GM12878 (cell line): Measurements from ENCODE around the gene CHST15. TPM values are rescaled to one million over a fixed set of nuclear protein-coding genes. Genes with fewer than 3 reads are reported as not detected.
"Not testable (repeated sequence)": the region's sequence is repeated elsewhere in the genome, so short reads cannot be mapped to it uniquely, and the experiment has no call there.

Source experiments
- ATAC-seq: fragments of 200-7000 bp; cut with Tn5 transposase; 3 replicates; pipeline ENCODE4 v1.9.1; 2020; ENCODE audit warnings: mild to moderate bottlenecking, moderate library complexity
- BruUV-seq: library from RNA; stranded (reverse); fragments of 400-500 nt; replicated peaks from 2 replicates; lab custom pipeline; 2021; lab: Mats Ljungman, UMichigan
- CTCF ChIA-PET: fragments of 300-600 bp; sonication (Branson Sonifier 250); formaldehyde crosslinking; extraction: SDS; loops from one replicate; lab custom pipeline; 2021; ENCODE audit warnings: inconsistent platforms; lab: Yijun Ruan, JAX
- POLR2A ChIA-PET: fragments of 350-600 bp; formaldehyde crosslinking; extraction: SDS; loops from one replicate; lab custom pipeline; 2021; ENCODE audit warnings: inconsistent platforms; lab: Charles Lee
- RAD21 ChIA-PET: fragments of 300-600 bp; sonication (Branson Sonifier 250); formaldehyde crosslinking; loops from one replicate; lab custom pipeline; 2023; ENCODE audit warnings: antibody characterized with exemption; ENCODE audit not compliant: unreplicated experiment; lab: Charles Lee
- SMC1A ChIA-PET: fragments of 300-600 bp; sonication (Branson Sonifier 250); formaldehyde crosslinking; loops from one replicate; lab custom pipeline; 2023; ENCODE audit not compliant: unreplicated experiment, uncharacterized antibody; lab: Charles Lee
- DNase-seq: peaks from one replicate; pipeline ENCODE4 v3.0.0-alpha.2; 2011; ENCODE audit warnings: low read depth, low spot score
- FAIRE-seq: peaks from 3 replicates; lab custom pipeline; 2011; peaks lifted over from hg19 to GRCh38; lab: Jason Lieb, UNC
- H2AFZ ChIP-seq: 2 replicates; pipeline ENCODE4 v1.6.0; 2011; ENCODE audit warnings: low read depth, low read length, control low read depth; ENCODE audit not compliant: control insufficient read depth
- H3K27ac ChIP-seq: 2 replicates; pipeline ENCODE4 v1.5.1; 2011; ENCODE audit warnings: control low read depth; ENCODE audit not compliant: control insufficient read depth, insufficient read depth
- H3K27me3 ChIP-seq, 2 experiments: replicated peaks in 1 of 2; 2 replicates each; pipeline versions ENCODE4 v1.6.0 to v1.6.1; 2011; ENCODE audit warnings: low read length in 1 of 2; ENCODE audit not compliant: control insufficient read depth in 2 of 2, insufficient read depth in 2 of 2
- H3K36me3 ChIP-seq, 2 experiments: 2 replicates each; pipeline ENCODE4 v1.5.1; 2011; ENCODE audit warnings: low read length in 1 of 2; ENCODE audit not compliant: control insufficient read depth in 2 of 2, insufficient read depth in 2 of 2
- H3K4me1 ChIP-seq: 2 replicates; pipeline ENCODE4 v1.6.1; 2011; ENCODE audit warnings: mild to moderate bottlenecking, low read length, moderate library complexity, mixed read lengths; ENCODE audit not compliant: control insufficient read depth, insufficient read depth
- H3K4me2 ChIP-seq: 2 replicates; pipeline ENCODE4 v1.6.0; 2011; ENCODE audit warnings: control low read depth; ENCODE audit not compliant: control insufficient read depth, insufficient read depth
- H3K4me3 ChIP-seq: fragments of 200-600 bp; sonication (generic); 2 replicates; pipeline ENCODE4 v1.5.1; 2016
- H3K79me2 ChIP-seq: 2 replicates; pipeline ENCODE4 v1.6.0; 2011; ENCODE audit warnings: low read length; ENCODE audit not compliant: control insufficient read depth, insufficient read depth
- H3K9ac ChIP-seq: 2 replicates; pipeline ENCODE4 v1.8.0; 2011; ENCODE audit warnings: low read length, control low read depth, mixed read lengths; ENCODE audit not compliant: control insufficient read depth, insufficient read depth
- H3K9me3 ChIP-seq: replicated peaks from 3 replicates; pipeline ENCODE4 v1.5.1; 2011; ENCODE audit warnings: mild to moderate bottlenecking, low read length; ENCODE audit not compliant: control insufficient read depth, insufficient read depth
- H4K20me1 ChIP-seq: 2 replicates; pipeline ENCODE4 v1.6.0; 2011; ENCODE audit not compliant: control insufficient read depth, insufficient read depth
- EGR1 ChIP-seq, 2 experiments: IDR thresholded peaks; 1 replicate in 1 of 2; 2 replicates in 1 of 2; pipeline ENCODE4 v1.6.1; 2011 to 2012; ENCODE audit warnings: low read depth in 2 of 2, low read length in 2 of 2, borderline replicate concordance in 1 of 2, mild to moderate bottlenecking in 1 of 2, moderate library complexity in 1 of 2
- IKZF1 ChIP-seq: fragments of 450-650 bp; conservative IDR thresholded peaks from 2 replicates; pipeline ENCODE4 v1.6.1; 2017; ENCODE audit warnings: antibody characterized with exemption, mild to moderate bottlenecking
- IKZF2 ChIP-seq, 2 experiments: fragments of 450-650 bp; IDR thresholded peaks; 2 replicates each; pipeline ENCODE4 v1.6.1; 2017; ENCODE audit warnings: mild to moderate bottlenecking in 2 of 2, moderate library complexity in 2 of 2
- MEF2A ChIP-seq: IDR thresholded peaks from 2 replicates; pipeline ENCODE4 v1.6.1; 2011; ENCODE audit warnings: low read depth, mild to moderate bottlenecking, low read length, moderate library complexity; ENCODE audit not compliant: insufficient read depth
- NFXL1 ChIP-seq: fragments of 450-650 bp; IDR thresholded peaks from 2 replicates; pipeline ENCODE4 v1.6.1; 2017; ENCODE audit warnings: antibody characterized with exemption, mild to moderate bottlenecking, borderline replicate concordance
- RB1 ChIP-seq: fragments of 450-650 bp; formaldehyde crosslinking; IDR thresholded peaks from 2 replicates; pipeline ENCODE4 v1.6.1; 2017; ENCODE audit warnings: mild to moderate bottlenecking, borderline replicate concordance
- RELA ChIP-seq: fragments of 450-650 bp; IDR thresholded peaks from 2 replicates; pipeline ENCODE4 v1.8.0; 2014; ENCODE audit warnings: borderline replicate concordance; ENCODE audit not compliant: partially characterized antibody
- SUZ12 ChIP-seq: fragments of 200-600 bp; sonication (generic); IDR thresholded peaks from one replicate; pipeline ENCODE4 v1.6.1; 2018; ENCODE audit warnings: antibody characterized with exemption, mild to moderate bottlenecking; ENCODE audit not compliant: unreplicated experiment
- WGBS: methylation state at CpG from one replicate; pipeline ENCODE4 v1.1.6; 2016; ENCODE audit warnings: low lambda C conversion rate; ENCODE audit not compliant: insufficient replicate concordance, insufficient coverage; ENCODE audit errors: missing lambda C conversion rate; 5-methylcytosine and 5-hydroxymethylcytosine counted together
- in situ Hi-C: fragments of 300-500 bp; cut with MboI; formaldehyde crosslinking; loops from 9 replicates; pipeline ENCODE4 v1.14.3; 2018; ENCODE audit warnings: mixed read lengths
- intact Hi-C: fragments of 100-400 bp; cut with micrococcal nuclease; formaldehyde crosslinking; loops from one replicate; pipeline ENCODE4 v1.14.2; 2022; ENCODE audit not compliant: unreplicated experiment
- polyA plus RNA-seq, 11 experiments: library from polyadenylated mRNA; depleted of rRNA in 4 of 11; unstranded in 6 of 11; stranded (reverse) in 5 of 11; fragments of >200 nt; fragmentation: Nextera tagmentation in 4 of 11; fragmentation: Illumina TruSeq in 1 of 11; extraction: Ambion mirVana in 4 of 11; extraction: Trizol in 1 of 11; gene quantifications; 1 replicate in 1 of 11; 2 replicates in 10 of 11; pipeline versions ENCODE4 v1.2.1 to v1.2.3, GENCODE V29; 2011 to 2016; ENCODE audit warnings: inconsistent platforms in 2 of 11, missing spikeins in 2 of 11, low read depth in 1 of 11
- total RNA-seq, 4 experiments: library from RNA; depleted of rRNA in 3 of 4; stranded (reverse); fragments of >200 nt in 3 of 4; fragmentation: Illumina TruSeq in 1 of 4; extraction: Trizol in 1 of 4; gene quantifications; 2 replicates each; pipeline versions ENCODE4 v1.2.1 to v1.2.3, GENCODE V29; 2013 to 2021
- TF ChIP-seq, protein P1 (sequence below), 3 experiments: IDR thresholded peaks in 2 of 3; conservative IDR thresholded peaks in 1 of 3; 2 replicates each; pipeline ENCODE4 v1.5.1; 2011; ENCODE audit warnings: low read depth in 3 of 3, low read length in 3 of 3, mild to moderate bottlenecking in 3 of 3, control low read depth in 2 of 3, moderate library complexity in 2 of 3, inconsistent platforms in 1 of 3, mixed read lengths in 1 of 3; ENCODE audit not compliant: control insufficient read depth in 2 of 3, insufficient read depth in 1 of 3; ENCODE audit errors: extremely low read depth in 1 of 3

The CHST15 gene
- total and polyA plus RNA-seq, 10 of the 15 experiments (the other 5 are each of a cell fraction or from before 2014, with no cell fraction given): 0.02 to 0.53 (median 0.05) TPM; not detected in 1

DNA sequence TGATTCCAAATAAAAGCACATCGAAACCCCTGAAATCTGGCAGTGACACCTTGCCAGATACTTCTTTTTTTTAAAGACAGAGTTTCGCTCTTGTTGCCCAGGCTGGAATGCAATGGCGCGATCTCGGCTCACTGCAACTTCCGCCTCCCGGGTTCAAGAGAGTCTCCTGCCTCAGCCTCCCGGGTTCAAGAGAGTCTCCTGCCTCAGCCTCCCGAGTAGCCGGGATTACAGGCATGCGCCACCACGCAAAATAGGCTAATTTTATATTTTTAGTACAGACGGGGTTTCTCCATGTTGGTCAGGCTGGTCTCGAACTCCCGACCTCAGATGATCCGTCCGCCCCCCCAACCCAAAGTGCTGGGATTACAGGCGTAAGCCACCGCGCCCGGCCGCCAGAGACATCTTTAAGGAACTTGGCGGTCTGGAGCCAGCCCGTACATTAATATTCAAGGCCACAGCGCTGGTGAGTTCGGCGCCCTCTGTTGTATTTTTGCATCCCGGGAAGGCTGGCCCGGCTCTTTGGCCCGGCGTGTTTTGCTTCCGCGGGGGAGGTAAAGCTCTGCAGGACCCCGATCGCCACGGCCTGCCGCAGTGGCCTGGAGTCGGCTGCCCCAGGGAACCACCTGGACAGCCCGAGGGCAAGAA is 498 bp upstream of the CHST15 start:
- POLR2A ChIA-PET: not testable (repeated sequence)

DNA sequence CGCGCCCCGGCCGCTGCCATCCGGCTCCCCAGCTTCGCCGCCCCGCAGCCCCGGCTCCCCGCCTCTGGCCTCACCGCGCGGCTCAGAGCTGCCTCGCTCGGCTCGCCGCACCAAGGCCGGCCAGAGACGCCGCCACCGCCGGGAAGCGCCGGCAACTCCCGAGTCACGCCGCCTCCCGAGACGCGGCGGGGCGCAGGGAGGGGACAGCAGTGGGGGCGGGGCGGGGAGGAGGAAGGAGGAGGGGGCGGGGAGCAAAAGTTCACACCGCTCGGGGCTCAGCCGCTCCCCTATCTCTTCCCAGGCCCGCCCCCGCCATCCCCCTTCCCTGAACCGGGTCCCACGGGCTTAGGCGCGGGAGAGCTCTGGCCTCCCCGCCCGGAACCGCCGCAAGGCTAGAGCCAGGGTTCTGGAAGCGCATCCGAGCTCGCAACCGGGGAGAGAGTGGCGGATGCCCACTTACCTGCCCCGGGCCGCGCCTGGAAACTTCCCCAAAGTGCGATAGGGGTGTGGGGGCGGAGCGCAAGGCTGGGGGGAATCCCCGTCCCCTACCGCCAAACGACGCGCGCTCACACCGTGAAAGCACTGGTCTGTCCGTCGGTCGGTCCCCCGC is 1.0 kb downstream of the CHST15 start:
- no peaks in the 10 kb centered on the region for H3K36me3 ChIP-seq
- ChIA-PET POLR2A (no interaction called here), SMC1A (no interaction called here), CTCF (no interaction called here), RAD21 (no interaction called here)
- peak overlapping the region; percentile 36; the same call in 1 of the 2 replicates for H3K4me3 ChIP-seq
- in situ Hi-C loops: no loop called here
- H3K9ac ChIP-seq: no peak overlapping the region; the same call in 1 of the 2 replicates
- FAIRE-seq (no peak), DNase-seq (no peak), ATAC-seq (peak; percentile 64)
- H3K4me1 ChIP-seq: no peaks in the 10 kb centered on the region; the same call in 1 of the 2 replicates
- WGBS: 4% methylated on average over 38 of the region's 70 CpGs
- BruUV-seq: no TSS peak
- peaks cover 19 to 29% of the 10 kb centered on the region in 2 experiments for H3K27me3 ChIP-seq
- intact Hi-C loops: no loop called here
- H3K79me2 ChIP-seq: no peaks in the 10 kb centered on the region
- H2AFZ ChIP-seq: peak overlapping the region; percentile 6; the same call in 1 of the 2 replicates
- H3K4me2 ChIP-seq: peak overlapping the region; percentile 72
- peaks cover 3% of the 10 kb centered on the region; the same call in 2 of the 3 replicates for H3K9me3 ChIP-seq
- no peak overlapping the region for H3K27ac ChIP-seq
- no peaks in the 10 kb centered on the region; the same call in 1 of the 2 replicates for H4K20me1 ChIP-seq
- TF ChIP-seq NFXL1 (no peak), RELA (no peak), RB1 (peak; percentile 32; the same call in 1 of the 2 replicates), IKZF2 (IDR thresholded peaks at IDR 0.05) (peak in 1 of 2 experiments; percentile 15; a peak in 1 of 4 replicates), IKZF1 (peak; percentile 58), EGR1 (IDR thresholded peaks at IDR 0.05; ENCODE audit: borderline replicate concordance in 1 of 2, low read depth in 2 of 2, low read length in 2 of 2) (peak in 1 of 2 experiments; percentile 52; a peak in 1 of 3 replicates), MEF2A (no peak)
- TF ChIP-seq, protein P1, sequence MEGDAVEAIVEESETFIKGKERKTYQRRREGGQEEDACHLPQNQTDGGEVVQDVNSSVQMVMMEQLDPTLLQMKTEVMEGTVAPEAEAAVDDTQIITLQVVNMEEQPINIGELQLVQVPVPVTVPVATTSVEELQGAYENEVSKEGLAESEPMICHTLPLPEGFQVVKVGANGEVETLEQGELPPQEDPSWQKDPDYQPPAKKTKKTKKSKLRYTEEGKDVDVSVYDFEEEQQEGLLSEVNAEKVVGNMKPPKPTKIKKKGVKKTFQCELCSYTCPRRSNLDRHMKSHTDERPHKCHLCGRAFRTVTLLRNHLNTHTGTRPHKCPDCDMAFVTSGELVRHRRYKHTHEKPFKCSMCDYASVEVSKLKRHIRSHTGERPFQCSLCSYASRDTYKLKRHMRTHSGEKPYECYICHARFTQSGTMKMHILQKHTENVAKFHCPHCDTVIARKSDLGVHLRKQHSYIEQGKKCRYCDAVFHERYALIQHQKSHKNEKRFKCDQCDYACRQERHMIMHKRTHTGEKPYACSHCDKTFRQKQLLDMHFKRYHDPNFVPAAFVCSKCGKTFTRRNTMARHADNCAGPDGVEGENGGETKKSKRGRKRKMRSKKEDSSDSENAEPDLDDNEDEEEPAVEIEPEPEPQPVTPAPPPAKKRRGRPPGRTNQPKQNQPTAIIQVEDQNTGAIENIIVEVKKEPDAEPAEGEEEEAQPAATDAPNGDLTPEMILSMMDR (IDR thresholded peaks at IDR 0.05 in 2 of 3, conservative IDR thresholded peaks at IDR 0.05 in 1 of 3; ENCODE audit: control insufficient read depth in 2 of 3, extremely low read depth in 1 of 3, insufficient read depth in 1 of 3, low read depth in 3 of 3, low read length in 3 of 3): no peak

More for the DNA sequence above, 498 bp upstream of the CHST15 start:
- WGBS: 7% methylated on average over 39 of the region's 39 CpGs
- FAIRE-seq, H3K27ac ChIP-seq, ATAC-seq, CTCF ChIA-PET, H3K9ac ChIP-seq, DNase-seq, H3K79me2 ChIP-seq, H4K20me1 ChIP-seq, H3K36me3 ChIP-seq, RAD21 ChIA-PET, H3K4me1 ChIP-seq, intact Hi-C loops, H3K9me3 ChIP-seq, SMC1A ChIA-PET, H2AFZ ChIP-seq, in situ Hi-C loops, BruUV-seq: not testable (repeated sequence)
- Histone ChIP-seq H3K4me3 (peak overlapping the region; percentile 36; the same call in 1 of the 2 replicates), H3K27me3 (peaks cover 19 to 35% of the 10 kb centered on the region in 2 experiments), H3K4me2 (peak overlapping the region; percentile 68; the same call in 1 of the 2 replicates)
- peak; percentile 90 for TF ChIP-seq SUZ12
